DND-41 (cell line): ENCODE data around the gene TMA7.
A peak's percentile ranks its signal among the peaks of the same experiment; 100 is the strongest.

Source experiments
- ATAC-seq: fragments of 200-7000 bp; cut with Tn5 transposase; 3 replicates; pipeline ENCODE4 v1.9.1; 2021; ENCODE audit warnings: low read depth; ENCODE audit not compliant: insufficient read depth
- DNase-seq: peaks from one replicate; pipeline ENCODE4 v3.0.0-alpha.2; 2020
- H2AFZ ChIP-seq: 2 replicates; pipeline ENCODE4 v1.6.0; 2012; ENCODE audit warnings: low read depth, low read length
- H3K27ac ChIP-seq: 2 replicates; pipeline ENCODE4 v1.5.1; 2012; ENCODE audit warnings: low read length, inconsistent platforms
- H3K27me3 ChIP-seq: fragments of 200-600 bp; sonication (generic); 2 replicates; pipeline ENCODE4 v1.6.0; 2012; ENCODE audit warnings: low read length, mild to moderate bottlenecking, inconsistent platforms; ENCODE audit not compliant: insufficient read depth, poor library complexity
- H3K36me3 ChIP-seq: 2 replicates; pipeline ENCODE4 v1.5.1; 2012; ENCODE audit warnings: low read length, inconsistent platforms; ENCODE audit not compliant: insufficient read depth
- H3K4me1 ChIP-seq: 2 replicates; pipeline ENCODE4 v1.5.1; 2012; ENCODE audit warnings: mild to moderate bottlenecking, low read length; ENCODE audit not compliant: insufficient read depth
- H3K4me2 ChIP-seq: 2 replicates; pipeline ENCODE4 v1.6.0; 2012; ENCODE audit warnings: mild to moderate bottlenecking, moderate library complexity, low read length, inconsistent platforms; ENCODE audit not compliant: insufficient read depth
- H3K4me3 ChIP-seq, 2 experiments: fragments of 200-600 bp in 1 of 2; shearing (Covaris generic) in 1 of 2; 2 replicates each; pipeline ENCODE4 v1.5.1; 2012 to 2016; ENCODE audit warnings: inconsistent platforms in 2 of 2, low read length in 2 of 2, mild to moderate bottlenecking in 2 of 2, low read depth in 1 of 2, moderate library complexity in 1 of 2
- H3K79me2 ChIP-seq: 2 replicates; pipeline ENCODE4 v1.6.0; 2012; ENCODE audit warnings: low read length, inconsistent platforms; ENCODE audit not compliant: insufficient read depth
- H3K9ac ChIP-seq: 2 replicates; pipeline ENCODE4 v1.6.0; 2012; ENCODE audit warnings: low read depth, mild to moderate bottlenecking, inconsistent platforms, low read length, moderate library complexity
- H3K9me3 ChIP-seq: 2 replicates; pipeline ENCODE4 v1.5.1; 2012; ENCODE audit warnings: low read length, moderate library complexity, mild to moderate bottlenecking, inconsistent platforms; ENCODE audit not compliant: insufficient read depth, severe bottlenecking
- H4K20me1 ChIP-seq: 2 replicates; pipeline ENCODE4 v1.6.0; 2012; ENCODE audit warnings: low read length; ENCODE audit not compliant: insufficient read depth
- EZH2 ChIP-seq: IDR thresholded peaks from 3 replicates; pipeline ENCODE4 v1.6.1; 2012; ENCODE audit warnings: borderline replicate concordance, low read depth, mild to moderate bottlenecking, moderate library complexity, low read length, inconsistent platforms; ENCODE audit not compliant: severe bottlenecking
- TF ChIP-seq, protein P1 (sequence below): IDR thresholded peaks from 2 replicates; pipeline ENCODE4 v1.5.1; 2012; ENCODE audit warnings: borderline replicate concordance, low read length, moderate library complexity, mild to moderate bottlenecking; ENCODE audit not compliant: poor library complexity, severe bottlenecking; ENCODE audit errors: extremely low read depth

TMA7 gene

DNA sequence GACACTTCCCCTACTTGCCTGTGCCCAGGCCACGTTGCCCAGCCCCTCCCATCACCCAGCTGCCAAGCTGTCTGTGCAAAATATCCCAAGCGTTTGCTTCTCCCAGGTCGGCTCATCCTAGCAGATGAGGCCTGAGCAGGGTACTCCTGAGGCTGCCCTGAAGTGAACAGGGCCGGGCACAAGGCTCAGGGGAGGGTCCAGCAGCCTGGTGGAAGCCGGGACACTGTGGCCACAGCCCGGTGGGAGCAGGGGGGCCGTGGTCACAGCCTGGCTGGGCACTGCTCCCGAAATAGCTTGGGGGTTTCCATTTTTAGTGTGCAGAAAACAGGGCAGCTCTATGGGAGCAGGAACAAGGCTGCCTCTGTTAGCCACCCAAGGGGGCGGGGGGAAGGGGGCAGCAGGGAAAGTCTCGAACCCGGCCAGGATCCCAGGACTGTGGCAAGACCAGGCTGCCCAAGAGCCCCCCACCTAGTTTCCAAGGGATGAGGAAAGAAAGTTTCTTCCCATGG, 13.6 kb upstream of the TMA7 start:
- H2AFZ ChIP-seq = no peak overlapping the region
- H4K20me1 ChIP-seq = peaks cover 7% of the 10 kb centered on the region
- H3K4me1 ChIP-seq = peaks cover 26% of the 10 kb centered on the region

DNA sequence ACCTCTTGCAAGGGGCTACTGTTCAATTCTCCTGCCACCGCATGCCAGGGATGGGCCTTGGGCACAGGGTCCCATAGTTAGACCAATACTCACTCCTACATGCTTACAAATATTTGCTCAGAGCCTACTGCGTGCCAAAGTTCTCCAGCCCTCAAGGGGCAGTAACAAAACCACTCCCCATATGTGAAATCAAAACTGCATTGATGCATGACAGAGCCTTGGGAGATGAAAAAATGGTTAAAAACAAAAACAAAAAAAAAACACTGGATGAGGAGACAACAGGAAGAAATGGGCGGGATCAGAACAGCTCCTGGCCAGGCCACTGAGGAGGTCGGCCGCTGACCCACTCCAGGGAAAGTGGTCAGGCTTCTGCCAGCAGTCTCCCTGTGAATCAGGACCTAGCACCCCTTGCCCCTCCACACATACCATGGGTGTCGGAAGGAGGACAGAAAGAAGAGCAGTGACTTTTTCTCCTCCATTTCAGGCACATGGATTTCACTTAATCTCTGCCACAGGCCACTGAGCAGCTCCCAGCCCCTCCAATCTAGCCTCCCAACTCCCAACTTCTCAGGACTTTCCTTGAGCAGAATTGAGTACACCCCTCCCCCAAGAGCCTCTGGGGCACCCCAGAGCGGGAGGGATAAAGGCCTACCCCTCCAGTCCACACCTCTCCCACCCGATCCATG, 13.0 kb upstream of the TMA7 start:
- Histone ChIP-seq H2AFZ (no peak overlapping the region), H3K9me3 (no peaks in the 10 kb centered on the region), H4K20me1 (peaks cover 7% of the 10 kb centered on the region), H3K4me2 (no peak overlapping the region), H3K4me1 (peaks cover 26% of the 10 kb centered on the region), H3K79me2 (no peaks in the 10 kb centered on the region), H3K36me3 (peaks cover 3% of the 10 kb centered on the region; the same call in 1 of the 2 replicates), H3K9ac (no peak overlapping the region), H3K27ac (no peak overlapping the region), H3K4me3 (no peak overlapping the region), H3K27me3 (peaks cover 19% of the 10 kb centered on the region)
- ATAC-seq = no peak
- TF ChIP-seq, protein P1, sequence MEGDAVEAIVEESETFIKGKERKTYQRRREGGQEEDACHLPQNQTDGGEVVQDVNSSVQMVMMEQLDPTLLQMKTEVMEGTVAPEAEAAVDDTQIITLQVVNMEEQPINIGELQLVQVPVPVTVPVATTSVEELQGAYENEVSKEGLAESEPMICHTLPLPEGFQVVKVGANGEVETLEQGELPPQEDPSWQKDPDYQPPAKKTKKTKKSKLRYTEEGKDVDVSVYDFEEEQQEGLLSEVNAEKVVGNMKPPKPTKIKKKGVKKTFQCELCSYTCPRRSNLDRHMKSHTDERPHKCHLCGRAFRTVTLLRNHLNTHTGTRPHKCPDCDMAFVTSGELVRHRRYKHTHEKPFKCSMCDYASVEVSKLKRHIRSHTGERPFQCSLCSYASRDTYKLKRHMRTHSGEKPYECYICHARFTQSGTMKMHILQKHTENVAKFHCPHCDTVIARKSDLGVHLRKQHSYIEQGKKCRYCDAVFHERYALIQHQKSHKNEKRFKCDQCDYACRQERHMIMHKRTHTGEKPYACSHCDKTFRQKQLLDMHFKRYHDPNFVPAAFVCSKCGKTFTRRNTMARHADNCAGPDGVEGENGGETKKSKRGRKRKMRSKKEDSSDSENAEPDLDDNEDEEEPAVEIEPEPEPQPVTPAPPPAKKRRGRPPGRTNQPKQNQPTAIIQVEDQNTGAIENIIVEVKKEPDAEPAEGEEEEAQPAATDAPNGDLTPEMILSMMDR = no peak
- TF ChIP-seq EZH2 = no peak
- no peak for DNase-seq

More for the DNA sequence above, 13.6 kb upstream of the TMA7 start:
- H3K4me2 ChIP-seq = no peak overlapping the region
- H3K79me2 ChIP-seq = no peaks in the 10 kb centered on the region
- no peaks in the 10 kb centered on the region for H3K9me3 ChIP-seq
- no peak for DNase-seq
- H3K9ac ChIP-seq = no peak overlapping the region
- H3K27me3 ChIP-seq = peaks cover 19% of the 10 kb centered on the region
- H3K27ac ChIP-seq = no peak overlapping the region
- no peak for ATAC-seq
- no peak for TF ChIP-seq EZH2
- TF ChIP-seq, protein P1 = no peak
- no peak overlapping the region for H3K4me3 ChIP-seq
- H3K36me3 ChIP-seq = no peaks in the 10 kb centered on the region

DNA sequence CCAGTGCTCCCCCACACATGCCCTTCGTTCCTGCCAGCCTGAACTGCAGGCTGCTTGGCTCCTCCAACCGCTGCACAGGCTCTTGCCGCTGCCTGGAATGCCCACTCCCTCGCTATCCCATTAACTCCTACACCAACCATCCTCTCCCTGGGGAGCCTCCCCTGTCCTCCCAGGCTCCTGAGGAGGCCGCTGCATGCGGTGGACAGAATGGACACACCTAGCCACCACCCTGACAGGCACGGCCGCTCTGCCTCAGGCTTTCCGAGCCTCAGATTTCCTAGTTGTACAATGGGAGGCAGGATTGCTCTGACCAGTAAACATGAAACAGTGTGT, 12.5 kb upstream of the TMA7 start:
- H3K4me1 ChIP-seq = peaks cover 26% of the 10 kb centered on the region
- peak overlapping the region; percentile 80; the same call in 1 of the 2 replicates for H3K4me2 ChIP-seq
- H3K9ac ChIP-seq = no peak overlapping the region
- peaks cover 8% of the 10 kb centered on the region; the same call in 1 of the 2 replicates for H3K36me3 ChIP-seq
- H2AFZ ChIP-seq = no peak overlapping the region
- TF ChIP-seq EZH2 = no peak
- TF ChIP-seq, protein P1 = no peak
- peaks cover 7% of the 10 kb centered on the region for H4K20me1 ChIP-seq
- H3K27me3 ChIP-seq = peaks cover 19% of the 10 kb centered on the region
- no peaks in the 10 kb centered on the region for H3K9me3 ChIP-seq
- H3K4me3 ChIP-seq = no peak overlapping the region
- DNase-seq = no peak
- no peaks in the 10 kb centered on the region for H3K79me2 ChIP-seq
- no peak overlapping the region for H3K27ac ChIP-seq
- no peak for ATAC-seq
